NCI-H146 treated with DMSO at 0.1 percent for 48 hours (cell line): ENCODE results near the gene FREM3.
A peak's percentile ranks its signal among the peaks of the same experiment; 100 is the strongest.
"Not testable (repeated sequence)": the region's sequence is repeated elsewhere in the genome, so short reads cannot be mapped to it uniquely, and the experiment has no call there.

Experiments used
- DNase-seq: peaks from one replicate; lab custom pipeline; 2025; ENCODE audit not compliant: unreplicated experiment; lab: John Stamatoyannopoulos, UW

The FREM3 gene

DNA sequence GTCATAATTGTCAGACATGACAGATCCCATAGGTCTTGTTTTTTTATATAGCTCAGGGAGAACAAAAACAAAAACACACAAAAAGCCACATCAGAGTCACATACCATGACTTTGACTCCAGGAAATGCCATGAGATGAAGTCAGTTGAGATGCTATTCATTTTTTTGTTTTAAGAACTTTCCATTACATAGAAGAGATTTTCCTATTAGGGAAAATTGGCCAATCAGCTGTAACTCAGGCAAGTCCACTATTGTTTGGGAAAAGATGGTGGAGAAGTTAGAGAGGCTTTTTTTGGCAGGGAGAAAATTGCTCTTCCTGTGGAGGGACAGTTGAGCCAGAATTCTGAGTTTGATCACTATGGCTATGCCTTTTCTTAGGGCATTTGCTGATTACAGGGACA lies 114.4 kb downstream of the FREM3 start:
- no peak for DNase-seq

- DNase-seq, result no peak
Measured at GRCh38 chr4:143585548-143585947, 114.9 kb downstream of the FREM3 start.

DNA sequence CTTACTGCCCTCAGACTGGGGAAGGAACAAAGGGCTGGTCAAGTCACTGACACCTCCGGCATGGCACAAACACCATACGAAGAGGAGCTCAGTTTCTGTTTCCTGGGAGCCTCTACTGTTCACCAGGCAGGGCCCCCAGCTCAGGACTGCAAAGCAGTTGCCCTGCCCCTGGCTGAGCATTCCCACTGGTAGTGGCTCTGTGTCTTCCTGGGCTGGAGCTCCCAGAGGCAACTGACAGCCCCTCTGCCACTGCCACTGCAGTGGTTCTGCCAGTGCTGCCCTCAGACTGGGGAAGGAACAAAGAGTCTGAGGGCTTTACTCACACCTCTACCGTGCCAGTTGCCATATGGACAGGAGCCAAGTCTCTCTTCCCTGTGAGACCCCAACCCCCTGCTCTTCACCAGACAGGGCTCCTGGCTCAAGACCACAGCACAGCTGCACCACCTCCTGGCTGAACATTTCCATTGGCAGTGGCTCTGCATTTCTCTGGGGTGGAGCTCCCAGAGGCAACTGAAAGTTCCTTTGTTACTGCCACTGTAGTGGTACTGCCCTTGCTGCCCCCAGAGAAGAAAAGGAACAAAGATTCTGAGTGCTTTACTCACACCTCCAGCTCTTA lies 119.0 kb downstream of the FREM3 start:
- DNase-seq, result no peak

- DNase-seq, result no peak
Measured at GRCh38 chr4:143575331-143575730, 125.1 kb downstream of the FREM3 start.

DNA sequence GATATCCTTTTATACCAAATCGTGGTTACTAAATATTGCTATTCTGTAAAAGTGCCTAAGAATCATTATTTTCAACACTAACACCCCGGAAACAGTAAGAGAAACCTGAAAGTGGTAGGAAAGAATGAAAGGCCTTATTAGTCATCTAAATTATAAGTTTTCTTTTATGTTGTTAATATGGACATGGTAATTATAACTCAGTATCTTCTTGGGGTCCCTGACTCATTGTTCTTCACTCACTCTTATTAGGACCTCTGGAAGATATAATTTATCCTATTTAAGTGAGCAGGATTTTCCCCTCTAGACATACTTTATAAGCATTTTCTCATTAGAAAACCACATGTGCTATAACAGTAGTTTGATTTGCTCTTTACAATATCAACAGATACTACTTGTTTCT lies 136.0 kb downstream of the FREM3 start:
- DNase-seq, result no peak

GRCh38 chr4:143559757-143560147 lies 140.7 kb downstream of the FREM3 start:
- DNase-seq, result peak; percentile 43

GRCh38 chr4:143558823-143559756 lies 141.4 kb downstream of the FREM3 start:
- DNase-seq, result peak; percentile 57

DNA sequence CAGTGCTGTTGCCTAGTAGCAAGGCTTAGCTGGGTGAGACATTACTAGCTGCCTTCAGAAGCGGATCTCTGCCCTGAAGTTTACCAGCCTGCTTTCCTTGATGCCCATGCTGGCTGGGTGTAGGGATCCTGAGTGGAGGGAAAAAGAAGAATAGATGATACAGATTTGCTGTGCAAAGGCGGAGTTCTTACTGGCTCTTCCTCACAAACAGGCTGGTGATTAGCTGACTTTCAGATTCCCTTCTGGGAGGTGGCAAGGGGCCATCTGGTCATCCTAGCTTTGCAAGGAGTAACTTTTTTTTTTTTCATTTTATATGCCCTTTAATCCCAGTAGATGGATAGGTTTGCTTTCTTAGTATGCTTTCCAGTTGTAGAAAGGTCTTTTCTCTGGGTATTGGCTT lies 142.2 kb downstream of the FREM3 start:
- no peak for DNase-seq

DNA sequence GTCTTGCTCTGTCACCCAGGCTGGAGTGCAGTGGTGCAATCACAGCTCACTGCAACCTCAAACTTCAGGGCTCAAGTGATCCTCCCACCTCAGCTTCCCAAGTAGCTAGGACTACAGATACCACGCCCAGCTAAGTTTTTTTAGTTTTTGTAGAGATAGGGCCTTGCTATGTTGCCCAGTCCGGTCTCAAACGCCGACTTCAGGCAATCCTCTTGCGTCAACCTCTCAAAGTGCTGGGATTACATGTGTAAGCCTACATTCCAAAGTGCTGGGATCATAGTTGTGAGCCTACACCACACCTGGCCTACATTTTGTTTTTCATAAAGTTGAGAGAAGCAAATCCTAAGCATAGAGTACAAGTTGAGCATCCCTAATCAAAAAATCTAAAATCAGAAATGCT lies 144.8 kb downstream of the FREM3 start:
- DNase-seq, result no peak

DNA sequence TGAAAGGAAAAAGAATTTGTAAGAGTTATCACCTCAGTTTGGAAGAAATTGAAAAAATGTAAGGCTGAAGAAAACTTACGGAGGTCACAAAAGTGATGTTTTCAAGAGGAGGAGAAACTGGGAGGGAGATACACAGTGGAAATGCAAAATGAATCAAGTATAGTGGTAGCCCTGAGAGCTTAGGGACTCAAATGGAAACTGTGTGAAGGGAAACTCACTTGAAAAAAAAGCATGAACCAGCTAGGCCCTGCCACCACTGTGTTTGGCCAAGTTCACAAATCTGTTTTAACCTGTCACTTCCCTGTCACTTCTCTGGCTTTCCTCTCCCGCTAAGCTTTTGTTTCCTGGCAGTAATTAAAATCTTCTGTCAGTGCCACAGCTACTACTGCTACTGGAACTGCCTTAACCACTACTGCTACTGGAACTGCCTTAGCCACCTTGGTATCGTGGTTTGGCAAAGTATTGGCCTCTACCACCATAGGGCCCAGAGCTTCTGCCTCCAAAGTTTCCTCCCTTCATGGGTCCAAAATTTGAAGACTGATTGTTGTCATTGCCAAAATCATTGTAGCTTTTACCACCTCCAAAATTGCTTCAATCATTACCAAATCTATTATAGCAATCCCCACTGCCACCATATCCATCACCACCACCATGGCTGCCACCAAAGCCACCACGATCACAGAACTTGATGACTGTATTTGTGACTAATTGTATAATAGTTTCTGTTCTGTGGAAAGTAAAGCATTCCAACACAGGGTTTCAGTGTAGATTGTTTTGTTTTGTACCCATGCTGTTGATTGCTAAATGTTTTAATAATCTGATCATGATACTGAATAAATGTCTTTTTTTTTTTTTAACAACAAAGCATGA lies 145.5 kb downstream of the FREM3 start:
- no peak for DNase-seq

DNA sequence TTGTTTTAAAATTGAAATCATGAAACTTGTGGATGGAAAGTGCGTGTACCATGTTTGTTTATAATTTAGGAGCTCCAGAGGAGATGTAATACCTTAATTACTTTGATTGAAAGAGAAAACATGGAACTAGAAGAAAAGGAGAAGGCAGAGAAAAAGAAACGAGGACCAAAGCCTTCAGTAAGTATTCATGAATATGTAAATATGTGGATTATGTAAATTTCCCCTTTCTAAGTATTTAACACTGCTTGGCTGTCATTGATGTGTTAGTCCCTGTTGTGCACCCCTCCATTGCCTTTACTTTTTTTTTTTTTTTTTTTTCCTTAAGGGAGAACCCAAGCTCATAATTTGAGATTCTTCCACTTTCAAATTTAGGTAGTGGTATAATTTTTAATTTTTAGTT lies 150.5 kb downstream of the FREM3 start:
- DNase-seq, result no peak

DNA sequence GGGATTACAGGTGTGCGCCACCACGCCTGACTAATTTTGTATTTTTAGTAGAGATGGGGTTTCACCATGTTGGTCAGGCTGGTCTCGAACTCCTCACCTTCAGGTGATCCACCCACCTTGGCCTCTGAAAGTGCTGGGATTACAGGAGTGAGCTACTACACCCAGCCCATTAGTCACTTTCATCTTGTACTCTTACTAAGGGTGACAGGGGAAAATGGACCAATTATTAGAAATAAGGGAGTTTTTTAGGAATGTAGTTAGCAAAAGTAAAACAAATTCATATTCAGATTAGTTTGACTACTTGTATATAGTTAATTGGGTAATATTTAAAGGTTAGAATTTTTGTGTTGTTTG lies 160.8 kb downstream of the FREM3 start:
- DNase-seq, result no peak

DNA sequence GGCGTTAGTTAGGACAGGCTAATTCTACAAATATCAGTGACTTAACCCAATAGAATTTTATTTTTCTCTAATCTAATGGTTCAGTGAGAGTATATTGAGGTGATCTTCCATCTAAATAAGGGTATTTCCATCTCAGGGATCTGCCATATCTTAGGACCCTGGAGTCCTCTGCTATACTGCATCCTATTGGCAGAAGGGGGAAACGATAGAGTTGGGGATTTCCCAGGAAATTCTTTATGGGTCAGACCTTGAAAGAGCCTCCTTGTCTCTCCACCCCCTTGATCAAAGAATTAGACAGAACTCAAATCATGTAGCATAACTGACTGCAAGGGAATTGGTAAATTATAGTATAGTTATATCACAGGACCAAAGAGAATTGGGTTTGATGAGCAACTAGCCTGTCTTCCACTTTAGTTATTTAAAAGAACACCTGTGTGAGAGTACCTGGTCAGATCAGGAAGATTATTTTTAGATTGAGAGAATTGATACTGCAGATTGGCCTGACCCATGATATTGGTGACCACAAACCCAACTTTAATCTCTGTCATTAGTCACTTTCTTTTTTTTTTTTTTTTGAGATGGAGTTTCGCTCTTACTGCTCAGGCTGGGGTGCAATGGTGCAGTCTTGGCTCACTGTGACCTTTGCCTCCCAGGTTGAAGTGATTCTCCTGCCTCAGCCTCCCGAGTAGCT lies 161.4 kb downstream of the FREM3 start:
- DNase-seq, result no peak

GRCh38 chr4:143531788-143532491 lies 168.5 kb downstream of the FREM3 start:
- no peak for DNase-seq

- no peak for DNase-seq
Measured at GRCh38 chr4:143531380-143531779, 169.1 kb downstream of the FREM3 start.

DNA sequence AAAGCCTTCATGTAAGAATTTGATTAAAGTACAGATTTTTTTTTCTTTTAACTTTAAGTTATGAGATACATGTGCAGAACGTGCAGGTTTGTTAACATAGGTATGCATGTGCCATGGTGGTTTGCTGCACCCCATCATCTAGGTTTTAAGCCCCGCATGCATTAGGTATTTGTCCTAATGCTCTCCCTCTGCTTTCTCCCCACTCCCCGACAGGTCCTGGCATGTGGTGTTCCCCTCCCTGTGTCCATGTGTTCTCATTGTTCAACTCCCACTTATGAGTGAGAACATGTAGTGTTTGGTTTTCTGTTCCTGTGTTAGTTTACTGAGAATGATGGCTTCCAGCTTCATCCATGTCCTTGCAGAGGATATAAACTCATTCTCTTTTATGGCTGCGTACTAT lies 172.4 kb downstream of the FREM3 start:
- DNase-seq, result not testable (repeated sequence)
